ENCODE data around the gene KCNQ1.

DNA sequence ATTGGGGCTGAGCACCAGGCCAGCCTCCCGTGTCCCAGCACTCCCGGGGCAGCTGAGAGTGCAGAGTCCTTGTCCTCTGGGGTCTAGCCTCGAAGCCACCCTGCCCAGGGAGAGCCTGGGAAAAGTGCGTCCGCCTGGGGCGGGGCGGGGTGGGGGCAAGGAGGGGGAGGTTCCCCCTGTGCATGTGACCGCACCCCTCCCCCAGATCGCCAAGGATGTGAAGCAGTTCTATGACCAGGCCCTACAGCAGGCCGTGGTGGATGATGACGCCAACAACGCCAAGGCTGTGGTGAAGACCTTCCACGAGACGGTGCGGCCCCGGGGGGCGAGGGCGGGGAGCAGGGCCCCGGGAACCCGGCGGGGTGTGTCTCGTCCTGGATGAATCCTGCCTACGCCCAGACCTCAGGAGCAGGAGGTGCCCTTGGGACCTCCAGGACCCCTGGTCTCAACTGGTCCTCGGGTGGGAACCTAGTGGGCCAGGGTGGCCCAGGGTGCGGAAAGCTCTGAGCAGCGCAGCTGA, 49.5 kb upstream of the KCNQ1 start:
- TF ChIP-seq POLR2A (IDR thresholded peaks at IDR 0.05; ENCODE audit: low read length), result no peak
- TF ChIP-seq GATA1 (IDR thresholded peaks at IDR 0.05; ENCODE audit: low read depth, low read length), result no peak
